Astrocyte (in vitro differentiated cells and primary cell): Measurements from ENCODE around the gene CACNA2D1.

Source experiments
- CTCF ChIP-seq: IDR thresholded peaks from 2 replicates; pipeline ENCODE4 v1.5.1; 2011; ENCODE audit warnings: low read depth, mild to moderate bottlenecking, inconsistent platforms, low read length, moderate library complexity; ENCODE audit not compliant: insufficient read depth
- EZH2 ChIP-seq: IDR thresholded peaks from 2 replicates; pipeline ENCODE4 v1.6.1; 2012; ENCODE audit warnings: mild to moderate bottlenecking, low read length, inconsistent platforms; ENCODE audit not compliant: insufficient read depth

DNA sequence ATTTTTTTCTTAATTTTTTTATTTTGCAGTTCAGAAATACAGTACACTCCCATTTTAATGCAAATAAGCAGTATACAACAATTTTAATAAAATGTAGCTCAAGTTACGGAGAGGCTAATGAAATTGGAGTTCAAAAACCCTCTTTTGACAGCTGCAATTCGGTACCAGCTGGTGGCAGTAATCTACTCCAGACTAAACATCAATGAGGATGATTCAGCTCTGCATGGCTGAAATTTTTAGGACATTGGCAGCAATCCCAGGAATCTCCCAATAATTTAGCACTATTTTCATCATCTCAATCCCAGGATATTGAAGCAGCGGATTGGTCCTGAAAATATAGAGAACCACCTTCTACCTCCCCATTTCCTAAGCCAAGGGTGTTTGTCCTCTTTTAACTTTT, 278.8 kb downstream of the CACNA2D1 start:
- TF ChIP-seq CTCF = peak; percentile 38
- TF ChIP-seq EZH2 = no peak
